Transverse colon (tissue), 3 donors: ENCODE results near the gene NUP210.

Source experiments
- CTCF ChIP-seq, 5 experiments: fragments of 200-600 bp in 3 of 5; fragments of 450-650 bp in 2 of 5; sonication (generic) in 3 of 5; IDR thresholded peaks; 1 replicate in 2 of 5; 2 replicates in 3 of 5; pipeline ENCODE4 v1.5.1; 2016 to 2017; ENCODE audit warnings: antibody characterized with exemption in 5 of 5, inconsistent platforms in 3 of 5, mild to moderate bottlenecking in 2 of 5, moderate library complexity in 1 of 5
- POLR2A ChIP-seq: fragments of 450-650 bp; IDR thresholded peaks from one replicate; pipeline ENCODE4 v1.6.1; 2016; ENCODE audit warnings: antibody characterized with exemption, mild to moderate bottlenecking, moderate library complexity

GRCh38 chr3:13411186-13411860 lies 8.8 kb downstream of the NUP210 start:
- TF ChIP-seq CTCF (IDR thresholded peaks at IDR 0.05) (no peak), POLR2A (no peak)
